PFSK-1 (cell line): ENCODE results near the gene CARD8.

ENCODE experiments used
- FOXP2 ChIP-seq: optimal IDR thresholded peaks from 2 replicates; pipeline ENCODE3; 2011; ENCODE audit warnings: borderline replicate concordance, control low read depth, inconsistent platforms; ENCODE audit not compliant: insufficient read depth; ENCODE audit errors: extremely low read length, extremely low read depth
- POLR2AphosphoS5 ChIP-seq: IDR thresholded peaks from 2 replicates; pipeline ENCODE4 v1.6.1; 2012; ENCODE audit warnings: low read depth, mild to moderate bottlenecking, control low read depth, low read length, moderate library complexity
- REST ChIP-seq, 2 experiments: IDR thresholded peaks; 2 replicates each; pipeline versions ENCODE4 v1.6.1 to v1.8.0; 2011 to 2012; ENCODE audit warnings: low read depth in 2 of 2, low read length in 2 of 2, control low read depth in 1 of 2, inconsistent platforms in 1 of 2, mild to moderate bottlenecking in 1 of 2, moderate library complexity in 1 of 2; ENCODE audit not compliant: insufficient read depth in 1 of 2
- SIN3A ChIP-seq: IDR thresholded peaks from 2 replicates; pipeline ENCODE4 v1.6.1; 2012; ENCODE audit warnings: mild to moderate bottlenecking, low read length, moderate library complexity, borderline replicate concordance; ENCODE audit not compliant: insufficient read depth
- TAF1 ChIP-seq: IDR thresholded peaks from 2 replicates; pipeline ENCODE4 v1.6.1; 2012; ENCODE audit warnings: low read length, control low read depth, borderline replicate concordance; ENCODE audit not compliant: insufficient read depth

CARD8 gene

GRCh38 chr19:48279747-48280146, 24.0 kb upstream of the CARD8 start:
- TF ChIP-seq FOXP2 = no peak
- TF ChIP-seq SIN3A = no peak
- TF ChIP-seq POLR2AphosphoS5 = no peak
- TF ChIP-seq TAF1 = no peak
- TF ChIP-seq REST (IDR thresholded peaks at IDR 0.05; ENCODE audit: insufficient read depth in 1 of 2, low read depth in 2 of 2, low read length in 2 of 2) = no peak

- TF ChIP-seq REST (IDR thresholded peaks at IDR 0.05; ENCODE audit: insufficient read depth in 1 of 2, low read depth in 2 of 2, low read length in 2 of 2) = no peak
- TF ChIP-seq FOXP2 = no peak
- TF ChIP-seq SIN3A = no peak
- TF ChIP-seq TAF1 = no peak
- TF ChIP-seq POLR2AphosphoS5 = no peak
These were observed 19.2 kb upstream of the CARD8 start for GRCh38 chr19:48274938-48275337.

GRCh38 chr19:48274173-48274572, 18.5 kb upstream of the CARD8 start:
- no peak for TF ChIP-seq SIN3A
- no peak for TF ChIP-seq POLR2AphosphoS5

- TF ChIP-seq SIN3A (no peak), REST (IDR thresholded peaks at IDR 0.05; ENCODE audit: insufficient read depth in 1 of 2, low read depth in 2 of 2, low read length in 2 of 2) (no peak), POLR2AphosphoS5 (no peak), FOXP2 (no peak), TAF1 (no peak)
These were observed 15.9 kb upstream of the CARD8 start for GRCh38 chr19:48271531-48272151.

GRCh38 chr19:48258350-48258749, 2.6 kb upstream of the CARD8 start:
- TF ChIP-seq POLR2AphosphoS5 = no peak
- TF ChIP-seq REST (IDR thresholded peaks at IDR 0.05; ENCODE audit: insufficient read depth in 1 of 2, low read depth in 2 of 2, low read length in 2 of 2) = no peak
- TF ChIP-seq SIN3A = no peak
- TF ChIP-seq FOXP2 = no peak
- TF ChIP-seq TAF1 = no peak
